OCI-LY7 (cell line): ENCODE data around the gene KRTAP4-6. TPM values are rescaled to one million over a fixed set of nuclear protein-coding genes. Genes with fewer than 3 reads are reported as not detected.

Experiments
- BruUV-seq: library from RNA; stranded (reverse); fragments of 400-500 nt; replicated peaks from 2 replicates; lab custom pipeline; 2021; lab: Mats Ljungman, UMichigan
- CTCF ChIA-PET: fragments of 300-600 bp; sonication (Branson Sonifier 250); formaldehyde crosslinking; loops from one replicate; lab custom pipeline; 2022; ENCODE audit warnings: antibody characterized with exemption; ENCODE audit not compliant: unreplicated experiment; lab: Charles Lee
- POLR2A ChIA-PET: fragments of 300-600 bp; sonication (Branson Sonifier 250); formaldehyde crosslinking; loops from one replicate; lab custom pipeline; 2022; ENCODE audit warnings: antibody characterized with exemption; lab: Charles Lee
- DNase-seq: peaks from one replicate; pipeline ENCODE4 v3.0.0-alpha.2; 2015; ENCODE audit warnings: low spot score
- H2AFZ ChIP-seq: fragments of 200-600 bp; sonication (generic), shearing (Covaris generic); 2 replicates; pipeline ENCODE4 v1.6.1; 2014; ENCODE audit warnings: mild to moderate bottlenecking, antibody characterized with exemption, low read length, moderate library complexity
- H3K27ac ChIP-seq: fragments of 200-600 bp; sonication (generic); 2 replicates; pipeline ENCODE4 v1.5.1; 2014; ENCODE audit warnings: mixed run types, low read depth, mild to moderate bottlenecking, moderate library complexity, low read length, inconsistent platforms; ENCODE audit not compliant: poor library complexity, severe bottlenecking
- H3K36me3 ChIP-seq: fragments of 200-600 bp; sonication (generic); 2 replicates; pipeline ENCODE4 v1.6.1; 2014; ENCODE audit warnings: mild to moderate bottlenecking, antibody characterized with exemption, low read length, moderate library complexity, mixed read lengths; ENCODE audit not compliant: insufficient read depth
- H3K4me1 ChIP-seq: fragments of 200-600 bp; sonication (generic); 2 replicates; pipeline ENCODE4 v1.5.1; 2014; ENCODE audit warnings: mild to moderate bottlenecking, low read length; ENCODE audit not compliant: insufficient read depth, poor library complexity, severe bottlenecking
- H3K4me2 ChIP-seq: fragments of 200-600 bp; sonication (generic); 2 replicates; pipeline ENCODE4 v1.6.1; 2014; ENCODE audit warnings: mild to moderate bottlenecking, low read length
- H3K4me3 ChIP-seq: fragments of 200-600 bp; sonication (generic); 2 replicates; pipeline ENCODE4 v1.5.1; 2014; ENCODE audit warnings: mild to moderate bottlenecking, low read depth, low read length; ENCODE audit not compliant: poor library complexity, severe bottlenecking
- H3K79me2 ChIP-seq: fragments of 200-600 bp; sonication (generic); 2 replicates; pipeline ENCODE4 v1.6.1; 2016; ENCODE audit warnings: low read depth, mild to moderate bottlenecking, low read length, moderate library complexity, mixed read lengths; ENCODE audit not compliant: insufficient read depth
- H3K9me2 ChIP-seq: fragments of 200-600 bp; sonication (generic); 2 replicates; pipeline ENCODE4 v1.6.1; 2016; ENCODE audit warnings: mild to moderate bottlenecking, low read length, mixed read lengths; ENCODE audit not compliant: insufficient read depth
- H3K9me3 ChIP-seq: fragments of 200-600 bp; sonication (generic); 2 replicates; pipeline ENCODE4 v1.6.1; 2014; ENCODE audit warnings: mild to moderate bottlenecking, mixed run types, low read length, mixed read lengths
- H4K20me1 ChIP-seq: fragments of 200-600 bp; sonication (generic); 2 replicates; pipeline ENCODE4 v1.6.1; 2014; ENCODE audit warnings: mild to moderate bottlenecking, antibody characterized with exemption, low read length, moderate library complexity, mixed read lengths; ENCODE audit not compliant: insufficient read depth
- CTCF ChIP-seq: fragments of 200-600 bp; sonication (generic); conservative IDR thresholded peaks from 2 replicates; pipeline ENCODE4 v1.5.1; 2014; ENCODE audit warnings: mild to moderate bottlenecking, antibody characterized with exemption, low read length, moderate library complexity, mixed read lengths
- EZH2phosphoT487 ChIP-seq: fragments of 200-600 bp; sonication (generic); IDR thresholded peaks from 2 replicates; pipeline ENCODE4 v1.6.1; 2018; ENCODE audit warnings: low read depth, borderline replicate concordance, mild to moderate bottlenecking, mixed run types, antibody characterized with exemption, low read length, moderate library complexity, mixed read lengths
- intact Hi-C: fragments of 100-400 bp; cut with micrococcal nuclease; formaldehyde crosslinking; loops from one replicate; pipeline ENCODE4 v1.10.0; 2022; ENCODE audit not compliant: unreplicated experiment
- total RNA-seq, 2 experiments: library from RNA; depleted of rRNA in 1 of 2; stranded (reverse); fragments of >200 nt in 1 of 2; shearing (Covaris generic) in 1 of 2; gene quantifications; 2 replicates each; pipeline ENCODE4 v1.2.3, GENCODE V29; 2014 to 2022

KRTAP4-6 gene
- total RNA-seq, 2 experiments from 2014 or later, result not detected

GRCh38 chr17:41178341-41178740, 38.0 kb upstream of the KRTAP4-6 start:
- Histone ChIP-seq H3K4me1 (peaks cover 5% of the 10 kb centered on the region), H3K27ac (no peak overlapping the region), H2AFZ (no peak overlapping the region), H3K36me3 (no peaks in the 10 kb centered on the region), H3K9me2 (no peaks in the 10 kb centered on the region), H3K9me3 (no peaks in the 10 kb centered on the region), H3K79me2 (no peaks in the 10 kb centered on the region), H3K4me3 (no peak overlapping the region), H3K4me2 (no peak overlapping the region), H4K20me1 (no peaks in the 10 kb centered on the region)
- no peak for TF ChIP-seq CTCF
- TF ChIP-seq EZH2phosphoT487, result no peak
- CTCF ChIA-PET, result interaction anchor here (0.5 kb wide), 1 partner anchor 116 kb away, joined by 3 read pairs; no protein-coding TSS in a partner anchor
- no peak for DNase-seq
- intact Hi-C loops, result no loop called here
- POLR2A ChIA-PET, result no interaction called here
- no TSS peak for BruUV-seq

DNA sequence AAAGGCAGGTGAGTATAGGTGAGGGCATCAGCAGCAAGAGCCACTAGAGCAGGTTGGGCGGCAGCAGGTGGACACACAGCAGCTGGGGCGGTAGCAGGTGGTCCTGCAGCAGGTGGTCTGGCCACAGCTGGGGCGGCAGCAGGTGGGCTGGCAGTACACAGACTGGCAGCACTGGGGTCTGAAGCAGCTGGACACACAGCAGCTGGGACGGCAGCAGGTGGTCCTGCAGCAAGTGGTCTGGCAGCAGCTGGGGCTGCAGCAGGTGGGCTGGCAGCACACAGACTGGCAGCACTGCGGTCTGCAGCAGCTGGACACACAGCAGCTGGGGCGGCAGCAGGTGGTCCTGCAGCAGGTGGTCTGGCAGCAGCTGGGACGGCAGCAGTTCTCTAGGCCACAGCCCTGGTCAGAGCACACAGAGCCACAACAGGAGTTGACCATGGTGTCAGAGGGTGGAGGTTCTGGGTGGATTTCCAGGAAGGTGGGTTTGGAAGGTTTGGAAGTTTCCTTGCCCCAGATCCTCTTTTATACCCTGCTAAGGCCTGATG, 37.5 kb upstream of the KRTAP4-6 start, which contains the start of gene KRTAP4-2:
TSS of gene KRTAP4-2 (minus strand) at position 495 of the 545 bp plus-strand sequence. CDS start at position 438, 57 bp downstream.
- Histone ChIP-seq H3K4me3 (no peak within 1 kb of the TSS), H4K20me1 (no peaks in the 10 kb centered on the region), H2AFZ (no peak within 1 kb of the TSS), H3K27ac (no peak within 1 kb of the TSS), H3K36me3 (no peaks in the 10 kb centered on the region), H3K79me2 (no peaks in the 10 kb centered on the region), H3K4me2 (no peak within 1 kb of the TSS), H3K4me1 (peaks cover 5% of the 10 kb centered on the region), H3K9me2 (no peaks in the 10 kb centered on the region), H3K9me3 (no peaks in the 10 kb centered on the region)
- ChIA-PET POLR2A (no interaction called here), CTCF (interaction anchor here (0.5 kb wide), 1 partner anchor 116 kb away, joined by 3 read pairs; no protein-coding TSS in a partner anchor)
- no peak for DNase-seq
- BruUV-seq, result no TSS peak
- intact Hi-C loops, result no loop called here
- TF ChIP-seq CTCF, result no peak
- no peak for TF ChIP-seq EZH2phosphoT487

- H2AFZ ChIP-seq, result no peak overlapping the region
- intact Hi-C loops, result no loop called here
- no peaks in the 10 kb centered on the region for H3K9me2 ChIP-seq
- H3K36me3 ChIP-seq, result no peaks in the 10 kb centered on the region
- H3K4me3 ChIP-seq, result no peak overlapping the region
- TF ChIP-seq CTCF (no peak), EZH2phosphoT487 (no peak)
- ChIA-PET CTCF (no interaction called here), POLR2A (no interaction called here)
- peaks cover 5% of the 10 kb centered on the region for H3K4me1 ChIP-seq
- H3K4me2 ChIP-seq, result no peak overlapping the region
- no peaks in the 10 kb centered on the region for H3K79me2 ChIP-seq
- no peak overlapping the region for H3K27ac ChIP-seq
- H4K20me1 ChIP-seq, result no peaks in the 10 kb centered on the region
- peak; percentile 4 for DNase-seq
- BruUV-seq, result no TSS peak
- no peaks in the 10 kb centered on the region for H3K9me3 ChIP-seq
Observed at GRCh38 chr17:41176744-41177387, 36.5 kb upstream of the KRTAP4-6 start.
